ENCODE measurements around the gene TMEM119.
"Not testable (repeated sequence)": the region's sequence is repeated elsewhere in the genome, so short reads cannot be mapped to it uniquely, and the experiment has no call there.

The TMEM119 gene

DNA sequence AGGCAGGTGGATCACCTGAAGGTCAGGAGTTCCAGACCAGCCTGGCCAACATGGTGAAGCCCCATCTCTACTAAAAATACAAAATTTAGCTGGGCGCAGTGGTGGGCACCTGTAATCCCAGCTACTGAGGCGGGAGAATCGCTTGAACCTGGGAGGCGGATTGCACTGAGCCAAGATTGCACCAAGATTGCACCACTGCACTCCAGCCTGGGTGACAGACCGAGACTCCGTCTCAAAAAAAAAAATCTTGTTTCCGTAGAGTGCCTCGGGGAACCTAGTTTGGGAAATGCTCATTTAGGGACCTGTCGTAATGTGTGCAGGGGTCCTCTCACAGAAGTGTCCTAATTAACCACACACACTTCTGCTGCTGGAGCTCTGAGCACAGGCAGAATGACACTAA lies 7.4 kb downstream of the TMEM119 start:
- H3K36me3 ChIP-seq (ENCODE audit: control insufficient read depth, insufficient read depth, low read length); H3K9me3 ChIP-seq (ENCODE audit: control insufficient read depth, low read length); H3K27ac ChIP-seq (ENCODE audit: insufficient read depth, low read depth, low read length, poor library complexity, severe bottlenecking); H3K4me3 ChIP-seq (ENCODE audit: insufficient read depth, low read depth, low read length); H3K27me3 ChIP-seq (ENCODE audit: control insufficient read depth, insufficient read depth, low read length, poor library complexity, severe bottlenecking): not testable (repeated sequence)
- 93 to 94% methylated on average over 9 of the region's 9 CpGs for WGBS, 2 experiments
- H3K4me1 ChIP-seq (ENCODE audit: control insufficient read depth, insufficient read depth, low read length): peaks cover 32% of the 10 kb centered on the region

GRCh38 chr12:108589840-108590229 lies 8.0 kb downstream of the TMEM119 start:
- no peaks in the 10 kb centered on the region for H3K27me3 ChIP-seq (ENCODE audit: control insufficient read depth, insufficient read depth, low read length, poor library complexity, severe bottlenecking)
- no peak overlapping the region for H3K27ac ChIP-seq (ENCODE audit: insufficient read depth, low read depth, low read length, poor library complexity, severe bottlenecking)
- H3K4me3 ChIP-seq (ENCODE audit: insufficient read depth, low read depth, low read length): no peak overlapping the region
- H3K4me1 ChIP-seq (ENCODE audit: control insufficient read depth, insufficient read depth, low read length): peaks cover 32% of the 10 kb centered on the region
- WGBS, 2 experiments: 67 to 68% methylated on average over 7 of the region's 7 CpGs
- H3K9me3 ChIP-seq (ENCODE audit: control insufficient read depth, low read length): no peaks in the 10 kb centered on the region
- H3K36me3 ChIP-seq (ENCODE audit: control insufficient read depth, insufficient read depth, low read length): no peaks in the 10 kb centered on the region

DNA sequence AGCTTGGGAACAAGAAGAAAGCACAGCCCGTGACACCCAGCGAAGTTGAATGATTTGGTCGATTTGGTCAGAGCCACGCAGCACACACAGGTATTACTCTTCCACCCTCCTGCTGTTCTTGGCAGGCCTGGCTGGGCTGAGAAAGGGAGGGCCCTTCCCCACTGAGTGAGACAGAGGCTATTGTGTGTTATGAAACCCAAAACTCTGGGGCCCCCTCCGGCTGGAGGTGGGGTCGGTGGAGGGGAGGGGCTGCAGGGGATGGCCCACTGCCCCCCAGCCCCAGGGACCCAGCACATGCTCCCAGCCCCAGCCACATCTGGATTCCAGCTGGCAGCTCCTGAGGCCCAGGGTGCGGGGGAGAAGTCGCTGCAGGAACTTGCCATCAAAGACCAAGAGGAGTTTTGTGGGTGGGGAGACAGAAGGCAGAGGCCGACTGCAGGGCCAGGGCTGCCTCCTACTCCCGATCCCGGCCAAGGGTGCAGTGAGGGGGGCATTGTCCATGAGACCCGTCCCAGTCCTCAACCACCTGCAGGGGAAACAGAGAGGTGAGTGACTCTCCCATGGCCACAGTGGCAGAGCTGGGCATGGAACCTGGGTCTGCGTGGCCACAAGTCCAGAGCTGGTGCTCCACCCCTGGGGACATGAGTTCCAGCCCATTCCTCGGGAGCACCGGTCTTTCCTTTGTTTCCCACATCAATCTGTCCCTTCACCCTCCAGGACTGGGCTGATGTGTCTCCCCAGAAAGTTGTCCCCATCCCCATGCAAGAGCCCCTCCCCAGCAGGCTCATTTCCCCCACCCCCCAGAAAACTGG lies 8.7 kb downstream of the TMEM119 start:
- WGBS, 2 experiments: 40 to 42% methylated on average over 15 of the region's 15 CpGs
- H3K27ac ChIP-seq (ENCODE audit: insufficient read depth, low read depth, low read length, poor library complexity, severe bottlenecking): no peak overlapping the region
- no peaks in the 10 kb centered on the region for H3K9me3 ChIP-seq (ENCODE audit: control insufficient read depth, low read length)
- no peaks in the 10 kb centered on the region for H3K27me3 ChIP-seq (ENCODE audit: control insufficient read depth, insufficient read depth, low read length, poor library complexity, severe bottlenecking)
- H3K4me1 ChIP-seq (ENCODE audit: control insufficient read depth, insufficient read depth, low read length): peaks cover 32% of the 10 kb centered on the region
- no peaks in the 10 kb centered on the region for H3K36me3 ChIP-seq (ENCODE audit: control insufficient read depth, insufficient read depth, low read length)
- no peak overlapping the region for H3K4me3 ChIP-seq (ENCODE audit: insufficient read depth, low read depth, low read length)

DNA sequence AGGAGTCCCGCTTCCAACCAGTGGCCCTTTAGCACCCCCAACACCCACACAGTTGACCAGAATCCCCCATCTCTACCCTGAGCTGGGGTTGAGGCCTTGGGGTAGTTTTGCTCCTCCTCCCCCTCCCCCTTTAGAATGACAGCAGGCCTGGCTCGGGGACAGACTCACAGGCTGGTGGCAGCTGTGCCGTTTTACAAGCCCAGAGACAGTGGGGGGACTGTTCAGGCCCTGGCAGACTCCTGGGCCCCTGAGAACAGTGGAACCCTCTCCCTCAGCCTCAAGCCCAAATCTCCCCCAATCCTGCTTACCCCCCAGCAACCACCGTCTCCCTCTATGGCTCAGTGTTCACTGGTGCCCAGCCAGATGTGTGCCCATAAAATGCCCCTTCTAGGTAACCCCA lies 10.1 kb downstream of the TMEM119 start:
- 67 to 69% methylated on average over 4 of the region's 4 CpGs for WGBS, 2 experiments
- no peaks in the 10 kb centered on the region for H3K36me3 ChIP-seq (ENCODE audit: control insufficient read depth, insufficient read depth, low read length)
- H3K27me3 ChIP-seq (ENCODE audit: control insufficient read depth, insufficient read depth, low read length, poor library complexity, severe bottlenecking): no peaks in the 10 kb centered on the region
- no peak overlapping the region for H3K27ac ChIP-seq (ENCODE audit: insufficient read depth, low read depth, low read length, poor library complexity, severe bottlenecking)
- no peaks in the 10 kb centered on the region for H3K9me3 ChIP-seq (ENCODE audit: control insufficient read depth, low read length)
- peaks cover 34% of the 10 kb centered on the region for H3K4me1 ChIP-seq (ENCODE audit: control insufficient read depth, insufficient read depth, low read length)
- H3K4me3 ChIP-seq (ENCODE audit: insufficient read depth, low read depth, low read length): no peak overlapping the region

DNA sequence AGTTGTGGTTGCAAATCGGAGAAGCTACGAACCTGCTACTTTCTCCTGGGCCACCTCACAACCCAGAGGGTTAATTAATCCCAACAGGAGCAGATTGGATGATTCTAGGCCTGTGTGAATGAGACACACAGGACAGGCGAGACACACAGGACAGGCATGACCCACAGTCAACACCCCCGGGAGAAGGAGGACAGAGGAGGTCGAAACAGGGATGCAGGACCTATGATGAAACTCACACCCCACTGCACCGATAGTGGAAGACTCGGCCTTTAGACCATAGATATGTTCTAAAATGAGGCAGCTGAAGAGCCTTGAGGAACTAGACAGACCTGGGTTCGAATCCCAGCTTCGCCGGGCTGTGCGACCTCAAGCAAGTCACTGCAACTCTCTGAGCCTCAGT lies 11.6 kb downstream of the TMEM119 start:
- H3K4me3 ChIP-seq (ENCODE audit: insufficient read depth, low read depth, low read length): no peak overlapping the region
- no peak overlapping the region for H3K27ac ChIP-seq (ENCODE audit: insufficient read depth, low read depth, low read length, poor library complexity, severe bottlenecking)
- no peaks in the 10 kb centered on the region for H3K9me3 ChIP-seq (ENCODE audit: control insufficient read depth, low read length)
- WGBS, 2 experiments: 93 to 97% methylated on average over 11 of the region's 11 CpGs
- no peaks in the 10 kb centered on the region for H3K27me3 ChIP-seq (ENCODE audit: control insufficient read depth, insufficient read depth, low read length, poor library complexity, severe bottlenecking)
- H3K4me1 ChIP-seq (ENCODE audit: control insufficient read depth, insufficient read depth, low read length): peaks cover 34% of the 10 kb centered on the region
- H3K36me3 ChIP-seq (ENCODE audit: control insufficient read depth, insufficient read depth, low read length): no peaks in the 10 kb centered on the region

- Histone ChIP-seq H3K27me3 (ENCODE audit: control insufficient read depth, insufficient read depth, low read length, poor library complexity, severe bottlenecking) (no peaks in the 10 kb centered on the region), H3K27ac (ENCODE audit: insufficient read depth, low read depth, low read length, poor library complexity, severe bottlenecking) (no peak overlapping the region), H3K36me3 (ENCODE audit: control insufficient read depth, insufficient read depth, low read length) (no peaks in the 10 kb centered on the region), H3K9me3 (ENCODE audit: control insufficient read depth, low read length) (no peaks in the 10 kb centered on the region), H3K4me3 (ENCODE audit: insufficient read depth, low read depth, low read length) (no peak overlapping the region), H3K4me1 (ENCODE audit: control insufficient read depth, insufficient read depth, low read length) (peaks cover 34% of the 10 kb centered on the region)
- 91 to 94% methylated on average over 4 of the region's 4 CpGs for WGBS, 2 experiments
Observed at GRCh38 chr12:108585864-108586263, 12.0 kb downstream of the TMEM119 start.

DNA sequence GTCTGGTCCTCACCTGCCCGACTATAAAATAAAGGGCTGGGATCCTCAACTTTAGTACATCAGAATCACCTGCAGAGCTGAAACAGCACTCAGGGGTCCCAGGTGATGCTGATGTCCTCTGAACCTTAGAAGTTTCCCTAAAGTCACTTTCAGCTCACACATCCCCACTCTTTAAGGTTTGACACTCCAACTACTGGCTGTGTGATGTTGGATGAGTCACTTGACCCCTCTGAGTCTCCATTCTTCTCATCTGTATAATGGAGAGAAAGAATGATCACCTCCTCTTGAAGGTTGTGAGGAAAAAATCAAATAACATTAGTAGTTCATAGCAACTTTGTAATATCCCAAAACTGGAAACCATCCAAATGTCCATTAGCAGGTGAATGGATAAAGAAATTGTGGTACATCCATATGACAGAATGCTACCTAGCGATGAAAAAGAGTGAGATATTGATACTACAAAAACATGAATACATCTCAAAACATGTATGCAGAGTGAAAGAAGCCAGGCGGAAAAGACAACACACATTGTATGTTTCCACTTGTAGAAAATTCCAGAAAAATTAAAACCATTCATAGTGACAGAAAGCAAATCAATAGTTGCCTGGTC lies 13.3 kb downstream of the TMEM119 start:
- Histone ChIP-seq H3K9me3 (ENCODE audit: control insufficient read depth, low read length) (no peaks in the 10 kb centered on the region), H3K4me1 (ENCODE audit: control insufficient read depth, insufficient read depth, low read length) (peaks cover 30% of the 10 kb centered on the region), H3K27me3 (ENCODE audit: control insufficient read depth, insufficient read depth, low read length, poor library complexity, severe bottlenecking) (no peaks in the 10 kb centered on the region), H3K4me3 (ENCODE audit: insufficient read depth, low read depth, low read length) (no peak overlapping the region), H3K27ac (ENCODE audit: insufficient read depth, low read depth, low read length, poor library complexity, severe bottlenecking) (no peak overlapping the region), H3K36me3 (ENCODE audit: control insufficient read depth, insufficient read depth, low read length) (no peaks in the 10 kb centered on the region)
- 88 to 98% methylated on average over 2 to 3 of the region's 3 CpGs for WGBS, 2 experiments

DNA sequence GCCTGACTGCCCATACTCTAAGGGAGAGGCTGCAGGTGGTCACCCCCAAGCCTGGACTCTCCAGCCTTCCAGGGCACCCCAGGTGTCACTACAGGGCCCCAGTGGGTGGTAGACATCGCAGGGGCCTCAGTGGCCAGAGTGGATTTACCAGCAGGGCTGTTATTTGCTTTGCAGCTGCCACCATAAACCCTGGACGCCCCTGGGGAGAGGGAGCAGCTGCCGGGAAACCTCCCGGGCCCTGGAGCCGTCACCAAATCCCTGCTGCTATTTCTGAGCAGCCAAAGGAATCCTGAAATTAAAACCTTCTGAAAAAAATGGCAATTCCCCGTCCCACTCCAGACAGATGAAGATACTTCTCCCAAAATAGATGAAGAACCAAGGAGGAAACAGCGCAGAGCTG lies 13.9 kb downstream of the TMEM119 start:
- no peaks in the 10 kb centered on the region for H3K9me3 ChIP-seq (ENCODE audit: control insufficient read depth, low read length)
- 61 to 65% methylated on average over 7 of the region's 7 CpGs for WGBS, 2 experiments
- no peaks in the 10 kb centered on the region for H3K27me3 ChIP-seq (ENCODE audit: control insufficient read depth, insufficient read depth, low read length, poor library complexity, severe bottlenecking)
- H3K36me3 ChIP-seq (ENCODE audit: control insufficient read depth, insufficient read depth, low read length): no peaks in the 10 kb centered on the region
- H3K4me1 ChIP-seq (ENCODE audit: control insufficient read depth, insufficient read depth, low read length): peaks cover 24% of the 10 kb centered on the region
- H3K27ac ChIP-seq (ENCODE audit: insufficient read depth, low read depth, low read length, poor library complexity, severe bottlenecking): no peak overlapping the region
- no peak overlapping the region for H3K4me3 ChIP-seq (ENCODE audit: insufficient read depth, low read depth, low read length)

GRCh38 chr12:108582978-108583770 lies 14.7 kb downstream of the TMEM119 start:
- no peaks in the 10 kb centered on the region for H3K9me3 ChIP-seq (ENCODE audit: control insufficient read depth, low read length)
- H3K4me3 ChIP-seq (ENCODE audit: insufficient read depth, low read depth, low read length): no peak overlapping the region
- H3K4me1 ChIP-seq (ENCODE audit: control insufficient read depth, insufficient read depth, low read length): peaks cover 16% of the 10 kb centered on the region
- 89 to 90% methylated on average over 10 of the region's 10 CpGs for WGBS, 2 experiments
- H3K27me3 ChIP-seq (ENCODE audit: control insufficient read depth, insufficient read depth, low read length, poor library complexity, severe bottlenecking): no peaks in the 10 kb centered on the region
- H3K36me3 ChIP-seq (ENCODE audit: control insufficient read depth, insufficient read depth, low read length): no peaks in the 10 kb centered on the region
- no peak overlapping the region for H3K27ac ChIP-seq (ENCODE audit: insufficient read depth, low read depth, low read length, poor library complexity, severe bottlenecking)

DNA sequence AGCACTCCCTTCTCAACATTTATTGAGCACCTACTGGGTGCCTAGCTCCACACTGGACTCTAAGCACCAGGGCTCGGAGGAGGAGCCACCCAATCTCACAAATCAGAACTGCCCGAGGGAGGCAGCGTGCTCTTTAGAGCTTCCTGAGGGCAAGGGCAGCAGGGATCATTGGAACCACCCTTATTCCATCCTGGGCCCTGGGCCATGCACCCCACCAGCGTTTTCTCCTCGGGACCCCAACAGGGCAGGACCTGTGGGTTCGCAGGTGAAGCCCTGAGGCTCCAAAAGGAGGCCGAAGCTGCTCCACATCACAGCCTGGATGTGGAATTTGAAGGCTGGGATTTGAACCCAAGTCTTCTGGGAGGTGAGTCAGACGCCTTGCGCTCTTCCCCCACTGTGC lies 15.4 kb downstream of the TMEM119 start:
- no peaks in the 10 kb centered on the region for H3K27me3 ChIP-seq (ENCODE audit: control insufficient read depth, insufficient read depth, low read length, poor library complexity, severe bottlenecking)
- WGBS, 2 experiments: 90 to 92% methylated on average over 9 of the region's 9 CpGs
- H3K9me3 ChIP-seq (ENCODE audit: control insufficient read depth, low read length): no peaks in the 10 kb centered on the region
- H3K4me3 ChIP-seq (ENCODE audit: insufficient read depth, low read depth, low read length): no peak overlapping the region
- no peak overlapping the region for H3K27ac ChIP-seq (ENCODE audit: insufficient read depth, low read depth, low read length, poor library complexity, severe bottlenecking)
- H3K36me3 ChIP-seq (ENCODE audit: control insufficient read depth, insufficient read depth, low read length): no peaks in the 10 kb centered on the region
- peaks cover 9% of the 10 kb centered on the region for H3K4me1 ChIP-seq (ENCODE audit: control insufficient read depth, insufficient read depth, low read length)
